ENCODE measurements around the gene BACH1.

BACH1 gene

DNA sequence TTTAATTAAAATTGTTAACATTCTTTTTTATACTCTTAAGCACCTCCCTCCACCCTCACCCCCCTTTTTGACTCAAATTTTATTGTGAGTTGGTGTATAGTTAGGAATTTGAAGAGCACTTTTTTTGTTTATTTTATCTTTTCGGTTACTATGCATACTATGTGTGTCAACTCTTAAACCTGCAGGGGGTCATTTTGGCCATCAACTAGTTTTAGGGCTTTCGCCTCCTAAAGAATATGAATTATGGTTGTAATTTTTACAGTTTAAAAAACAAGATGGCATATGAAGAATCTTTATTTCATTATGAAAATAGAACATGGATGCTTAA lies 9.7 kb downstream of the BACH1 start:
- Histone ChIP-seq H3K9me3 (no peaks in the 10 kb centered on the region), H3K4me1 (ENCODE audit: control insufficient read depth in 1 of 2, insufficient read depth in 1 of 2, low read depth in 1 of 2, low read length in 1 of 2) (peaks cover 52 to 63% of the 10 kb centered on the region in 2 experiments), H3K27ac (peak overlapping the region; percentile 77), H3K36me3 (peaks cover 19% of the 10 kb centered on the region), H3K27me3 (no peaks in the 10 kb centered on the region), H3K4me3 (ENCODE audit: low read depth in 1 of 2, low read length in 1 of 2) (no peak overlapping the region)
- TF ChIP-seq CTCF (IDR thresholded peaks at IDR 0.05), result no peak

DNA sequence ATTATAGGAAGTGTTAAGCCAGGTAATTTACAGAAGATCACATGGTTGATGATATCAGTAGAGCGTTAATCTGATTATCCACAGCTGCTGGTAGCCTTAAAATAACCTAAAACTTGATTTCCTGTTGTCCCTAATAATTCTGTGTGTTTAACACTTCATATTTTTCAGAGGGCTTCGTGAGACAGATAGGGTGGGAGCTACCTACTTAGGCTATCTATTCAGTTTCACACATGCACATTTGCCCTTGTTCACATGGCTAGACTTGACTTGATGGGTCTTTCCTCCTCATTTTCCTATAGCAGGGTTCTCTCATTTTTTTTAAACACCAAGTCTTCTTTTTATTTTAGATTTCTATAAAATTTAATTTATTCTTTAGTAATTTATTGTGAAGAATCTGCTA lies 11.0 kb downstream of the BACH1 start:
- H3K27ac ChIP-seq, result no peak overlapping the region
- H3K9me3 ChIP-seq, result no peaks in the 10 kb centered on the region
- H3K27me3 ChIP-seq, result no peaks in the 10 kb centered on the region
- peaks cover 19% of the 10 kb centered on the region for H3K36me3 ChIP-seq
- no peak for TF ChIP-seq CTCF (IDR thresholded peaks at IDR 0.05)
- H3K4me1 ChIP-seq (ENCODE audit: control insufficient read depth in 1 of 2, insufficient read depth in 1 of 2, low read depth in 1 of 2, low read length in 1 of 2), result peaks cover 41 to 63% of the 10 kb centered on the region in 2 experiments
- H3K4me3 ChIP-seq (ENCODE audit: low read depth in 1 of 2, low read length in 1 of 2), result no peak overlapping the region

DNA sequence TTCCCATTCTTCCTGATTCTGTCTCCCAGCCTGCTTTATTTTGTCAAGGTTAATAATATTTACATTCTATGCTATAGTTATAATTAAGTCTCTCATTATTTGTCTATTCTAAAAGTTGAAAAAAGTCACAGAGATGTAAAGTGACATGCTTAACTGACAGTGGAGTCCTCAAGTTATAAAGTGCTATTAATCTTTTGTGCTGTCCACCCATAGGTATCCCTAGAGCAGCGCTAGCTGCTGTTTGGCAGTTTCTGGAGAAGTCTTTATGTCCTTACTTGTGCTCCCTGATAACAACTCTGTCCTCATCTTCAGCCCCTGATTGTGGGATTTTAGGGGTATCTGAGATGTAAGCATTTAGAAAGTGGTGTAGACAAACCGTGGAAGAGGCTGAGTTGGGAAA lies 13.1 kb downstream of the BACH1 start:
- TF ChIP-seq CTCF (IDR thresholded peaks at IDR 0.05), result no peak
- H3K27ac ChIP-seq, result no peak overlapping the region
- no peaks in the 10 kb centered on the region for H3K27me3 ChIP-seq
- no peaks in the 10 kb centered on the region for H3K9me3 ChIP-seq
- no peak overlapping the region for H3K4me3 ChIP-seq (ENCODE audit: low read depth in 1 of 2, low read length in 1 of 2)
- peaks cover 39 to 63% of the 10 kb centered on the region in 2 experiments for H3K4me1 ChIP-seq (ENCODE audit: control insufficient read depth in 1 of 2, insufficient read depth in 1 of 2, low read depth in 1 of 2, low read length in 1 of 2)
- H3K36me3 ChIP-seq, result peaks cover 11% of the 10 kb centered on the region

GRCh38 chr21:29312981-29313380 lies 14.3 kb downstream of the BACH1 start:
- no peak overlapping the region for H3K4me3 ChIP-seq (ENCODE audit: low read depth in 1 of 2, low read length in 1 of 2)
- TF ChIP-seq CTCF (IDR thresholded peaks at IDR 0.05), result no peak
- H3K27me3 ChIP-seq, result no peaks in the 10 kb centered on the region
- no peak overlapping the region for H3K27ac ChIP-seq
- no peaks in the 10 kb centered on the region for H3K9me3 ChIP-seq
- H3K36me3 ChIP-seq, result peaks cover 7% of the 10 kb centered on the region
- peaks cover 37 to 63% of the 10 kb centered on the region in 2 experiments for H3K4me1 ChIP-seq (ENCODE audit: control insufficient read depth in 1 of 2, insufficient read depth in 1 of 2, low read depth in 1 of 2, low read length in 1 of 2)

- no peak for TF ChIP-seq CTCF (IDR thresholded peaks at IDR 0.05)
- Histone ChIP-seq H3K27ac (peak overlapping the region; percentile 81), H3K36me3 (peaks cover 7% of the 10 kb centered on the region), H3K27me3 (no peaks in the 10 kb centered on the region), H3K4me1 (ENCODE audit: control insufficient read depth in 1 of 2, insufficient read depth in 1 of 2, low read depth in 1 of 2, low read length in 1 of 2) (peaks cover 32 to 60% of the 10 kb centered on the region in 2 experiments), H3K4me3 (ENCODE audit: low read depth in 1 of 2, low read length in 1 of 2) (no peak overlapping the region), H3K9me3 (no peaks in the 10 kb centered on the region)
Observed at GRCh38 chr21:29313662-29314408, 15.1 kb downstream of the BACH1 start.

All from neutrophil (primary cell).